BE2C (cell line): ENCODE results near the gene VTI1A.

ENCODE experiments used
- DNase-seq: peaks from one replicate; pipeline ENCODE4 v3.0.0-alpha.2; 2020
- H3K27me3 ChIP-seq: fragments of 250-450 bp; sonication (Bioruptor Pico); 2 replicates; pipeline ENCODE4 v1.5.1; 2020; ENCODE audit warnings: mild to moderate bottlenecking
- H3K36me3 ChIP-seq: fragments of 250-450 bp; sonication (Bioruptor Pico); 2 replicates; pipeline ENCODE4 v1.5.1; 2020; ENCODE audit warnings: mild to moderate bottlenecking
- H3K4me1 ChIP-seq: fragments of 250-450 bp; sonication (Bioruptor Pico); 2 replicates; pipeline ENCODE4 v1.5.1; 2020
- H3K4me3 ChIP-seq: 2 replicates; pipeline ENCODE4 v1.5.1; 2011; ENCODE audit warnings: low read depth, low read length
- H3K9me3 ChIP-seq: fragments of 250-450 bp; sonication (Bioruptor Pico); 2 replicates; pipeline ENCODE4 v1.5.1; 2020
- CTCF ChIP-seq: IDR thresholded peaks from 2 replicates; pipeline ENCODE4 v1.5.1; 2012; ENCODE audit warnings: mild to moderate bottlenecking, low read depth, low read length

The VTI1A gene

GRCh38 chr10:112775381-112775780 is 328.4 kb downstream of the VTI1A start:
- H3K4me1 ChIP-seq = peaks cover 9% of the 10 kb centered on the region
- TF ChIP-seq CTCF = no peak
- no peak overlapping the region for H3K4me3 ChIP-seq
- H3K9me3 ChIP-seq = no peaks in the 10 kb centered on the region
- no peaks in the 10 kb centered on the region for H3K27me3 ChIP-seq
- H3K36me3 ChIP-seq = no peaks in the 10 kb centered on the region
- DNase-seq = no peak

- peak overlapping the region; percentile 31 for H3K4me3 ChIP-seq
- DNase-seq = peak; percentile 54
- no peak for TF ChIP-seq CTCF
These were observed 329.1 kb downstream of the VTI1A start for GRCh38 chr10:112775892-112776674.

GRCh38 chr10:112778579-112778978 is 331.6 kb downstream of the VTI1A start:
- DNase-seq = no peak
- H3K36me3 ChIP-seq = no peaks in the 10 kb centered on the region
- no peak overlapping the region for H3K4me3 ChIP-seq
- no peaks in the 10 kb centered on the region for H3K27me3 ChIP-seq
- no peak for TF ChIP-seq CTCF
- no peaks in the 10 kb centered on the region for H3K9me3 ChIP-seq
- H3K4me1 ChIP-seq = peaks cover 15% of the 10 kb centered on the region

More at GRCh38 chr10:112775892-112776674, 329.1 kb downstream of the VTI1A start:
- no peaks in the 10 kb centered on the region for H3K27me3 ChIP-seq
- H3K36me3 ChIP-seq = no peaks in the 10 kb centered on the region
- no peaks in the 10 kb centered on the region for H3K9me3 ChIP-seq
- H3K4me1 ChIP-seq = peaks cover 9% of the 10 kb centered on the region

- no peaks in the 10 kb centered on the region for H3K9me3 ChIP-seq
- TF ChIP-seq CTCF = no peak
- DNase-seq = no peak
- H3K36me3 ChIP-seq = no peaks in the 10 kb centered on the region
- peaks cover 17% of the 10 kb centered on the region for H3K4me1 ChIP-seq
- H3K4me3 ChIP-seq = no peak overlapping the region
- no peaks in the 10 kb centered on the region for H3K27me3 ChIP-seq
These were observed 332.2 kb downstream of the VTI1A start for GRCh38 chr10:112779025-112779770.

GRCh38 chr10:112782200-112782907 is 335.3 kb downstream of the VTI1A start:
- DNase-seq = no peak
- no peak for TF ChIP-seq CTCF
- peaks cover 8% of the 10 kb centered on the region; the same call in 1 of the 2 replicates for H3K4me1 ChIP-seq
- H3K9me3 ChIP-seq = no peaks in the 10 kb centered on the region
- no peak overlapping the region for H3K4me3 ChIP-seq
- H3K27me3 ChIP-seq = no peaks in the 10 kb centered on the region
- H3K36me3 ChIP-seq = no peaks in the 10 kb centered on the region
